Renal pelvis (tissue), 12 donors: ENCODE measurements around the gene CLEC16A. TPM values are rescaled to one million over a fixed set of nuclear protein-coding genes. Genes with fewer than 3 reads are reported as not detected.

Source experiments
- DNase-seq: peaks from one replicate; pipeline ENCODE4 v3.0.0-alpha.2; 2013
- long read RNA-seq, 16 experiments: transcript quantifications; one replicate each; lab custom pipeline, GENCODE V29; 2026
- polyA plus RNA-seq, 3 donors: library from polyadenylated mRNA; unstranded; fragments of 120-200 nt; gene quantifications; one replicate each; pipeline ENCODE4 v1.2.1, GENCODE V29; 2013; ENCODE audit not compliant: insufficient read length in 3 of 3

CLEC16A gene
- 10 to 100 TPM; 22.5 to 26.3 (median 25.2) TPM for polyA plus RNA-seq
- long read RNA-seq, donor 1, result 0 reads
- long read RNA-seq, donor 2, result 0 reads
- long read RNA-seq, donor 3, result 0 reads
- long read RNA-seq, donor 4, partial matches to known transcripts, result 7 of 7 reads
- long read RNA-seq, donor 4, other reads (novel, unspliced or antisense), result 0 of 7 reads
- long read RNA-seq, donor 5, full-length matches to known transcripts, result 1 of 1 reads
- long read RNA-seq, donor 5, partial matches to known transcripts, result 0 of 1 reads
- long read RNA-seq, donor 5, other reads (novel, unspliced or antisense), result 0 of 1 reads
- long read RNA-seq, donor 6, full-length matches to known transcripts, result 1 of 1 reads
- long read RNA-seq, donor 6, partial matches to known transcripts, result 0 of 1 reads
- long read RNA-seq, donor 6, other reads (novel, unspliced or antisense), result 0 of 1 reads
- long read RNA-seq, donor 7, result 0 reads
- long read RNA-seq, donor 8, result 0 reads
- long read RNA-seq, donor 9, result 0 reads
- long read RNA-seq, donor 10, partial matches to known transcripts, result 18 of 18 reads
- long read RNA-seq, donor 10, other reads (novel, unspliced or antisense), result 0 of 18 reads
- long read RNA-seq, donor 11, result 0 reads
- long read RNA-seq, donor 12, result 0 reads
- long read RNA-seq, donor 13, full-length matches to known transcripts, result 2 of 2 reads
- long read RNA-seq, donor 13, partial matches to known transcripts, result 0 of 2 reads
- long read RNA-seq, donor 13, other reads (novel, unspliced or antisense), result 0 of 2 reads
- long read RNA-seq, donor 14, result 0 reads
- long read RNA-seq, donor 15, result 0 reads
- long read RNA-seq, donor 16, result 0 reads

- DNase-seq, result peak; percentile 95
Observed at GRCh38 chr16:10944249-10945064, at the start of gene CLEC16A. CLEC16A (plus strand) TSS chr16:10944564; CDS start chr16:10944718, 154 bp downstream.

GRCh38 chr16:10895053-10895946, 49.1 kb upstream of the CLEC16A start:
- peak; percentile 73 for DNase-seq

GRCh38 chr16:10896165-10896564, 48.2 kb upstream of the CLEC16A start:
- DNase-seq, result no peak

- DNase-seq, result no peak
Observed at GRCh38 chr16:10896723-10897122, 47.6 kb upstream of the CLEC16A start.

- DNase-seq, result no peak
Observed at GRCh38 chr16:10897134-10897533, 47.2 kb upstream of the CLEC16A start.

- DNase-seq, result no peak
Observed at GRCh38 chr16:10902999-10903398, 41.4 kb upstream of the CLEC16A start.

GRCh38 chr16:10906482-10906881, 37.9 kb upstream of the CLEC16A start:
- DNase-seq, result no peak

GRCh38 chr16:10906914-10907756, 37.2 kb upstream of the CLEC16A start:
- no peak for DNase-seq

GRCh38 chr16:10907757-10908045, 36.7 kb upstream of the CLEC16A start:
- DNase-seq, result no peak

GRCh38 chr16:10911267-10911666, 33.1 kb upstream of the CLEC16A start:
- DNase-seq, result no peak

GRCh38 chr16:10916534-10916933, 27.8 kb upstream of the CLEC16A start:
- DNase-seq, result no peak

- DNase-seq, result peak; percentile 91
Observed at GRCh38 chr16:10918294-10919002, 25.9 kb upstream of the CLEC16A start.

- DNase-seq, result no peak
Observed at GRCh38 chr16:10919003-10919351, 25.4 kb upstream of the CLEC16A start.

GRCh38 chr16:10920726-10921427, 23.5 kb upstream of the CLEC16A start:
- no peak for DNase-seq

- DNase-seq, result no peak
Observed at GRCh38 chr16:10921536-10922327, 22.6 kb upstream of the CLEC16A start.

GRCh38 chr16:10922328-10923145, 21.8 kb upstream of the CLEC16A start:
- DNase-seq, result no peak

GRCh38 chr16:10923146-10923649, 21.2 kb upstream of the CLEC16A start:
- DNase-seq, result no peak
